Trophoblast cell (in vitro differentiated cells and primary cell): ENCODE data around the gene ATP8A1.

Experiments
- DNase-seq, 2 donors: peaks; one replicate each; pipeline ENCODE4 v3.0.0-alpha.2; 2016
- H2AFZ ChIP-seq: 2 replicates; pipeline ENCODE4 v1.6.1; 2013; ENCODE audit warnings: low read length, moderate library complexity, mild to moderate bottlenecking; ENCODE audit not compliant: insufficient read depth, poor library complexity
- H2AK5ac ChIP-seq: 2 replicates; pipeline ENCODE4 v1.6.1; 2013; ENCODE audit warnings: mild to moderate bottlenecking, low read length
- H2BK120ac ChIP-seq: 2 replicates; pipeline ENCODE4 v1.6.1; 2013; ENCODE audit warnings: low read length, mild to moderate bottlenecking, moderate library complexity; ENCODE audit not compliant: insufficient read depth, poor library complexity
- H2BK12ac ChIP-seq: 2 replicates; pipeline ENCODE4 v1.6.1; 2013; ENCODE audit warnings: mild to moderate bottlenecking, low read length, moderate library complexity
- H2BK5ac ChIP-seq: 2 replicates; pipeline ENCODE4 v1.6.1; 2013; ENCODE audit warnings: low read length, low read depth, moderate library complexity, mild to moderate bottlenecking; ENCODE audit not compliant: poor library complexity
- H3K14ac ChIP-seq: 2 replicates; pipeline ENCODE4 v1.6.1; 2013; ENCODE audit warnings: mild to moderate bottlenecking, low read length
- H3K18ac ChIP-seq: 2 replicates; pipeline ENCODE4 v1.6.1; 2013; ENCODE audit warnings: mild to moderate bottlenecking, low read length
- H3K23ac ChIP-seq: 2 replicates; pipeline ENCODE4 v1.6.1; 2013; ENCODE audit warnings: low read length
- H3K27ac ChIP-seq: 2 replicates; pipeline ENCODE4 v1.5.1; 2013; ENCODE audit warnings: low read depth, mild to moderate bottlenecking, inconsistent platforms, low read length, moderate library complexity
- H3K27me3 ChIP-seq: 2 replicates; pipeline ENCODE4 v1.6.1; 2013; ENCODE audit warnings: inconsistent platforms, mild to moderate bottlenecking, low read length, moderate library complexity; ENCODE audit not compliant: insufficient read depth
- H3K36me3 ChIP-seq, 2 experiments: 1 replicate in 1 of 2; 2 replicates in 1 of 2; pipeline ENCODE4 v1.6.1; 2013; ENCODE audit warnings: low read length in 2 of 2, mild to moderate bottlenecking in 2 of 2, moderate library complexity in 1 of 2; ENCODE audit not compliant: insufficient read depth in 2 of 2, control insufficient read depth in 1 of 2
- H3K4ac ChIP-seq: 2 replicates; pipeline ENCODE4 v1.6.1; 2013; ENCODE audit warnings: low read depth, mild to moderate bottlenecking, low read length, moderate library complexity
- H3K4me1 ChIP-seq, 2 experiments: 1 replicate in 1 of 2; 2 replicates in 1 of 2; pipeline ENCODE4 v1.6.1; 2013; ENCODE audit warnings: low read length in 2 of 2, mild to moderate bottlenecking in 2 of 2, moderate library complexity in 1 of 2; ENCODE audit not compliant: insufficient read depth in 2 of 2, control insufficient read depth in 1 of 2
- H3K4me2 ChIP-seq: 2 replicates; pipeline ENCODE4 v1.6.1; 2013; ENCODE audit warnings: inconsistent platforms, mild to moderate bottlenecking, low read length, moderate library complexity
- H3K4me3 ChIP-seq: 2 replicates; pipeline ENCODE4 v1.5.1; 2013; ENCODE audit warnings: mild to moderate bottlenecking, low read depth, low read length, inconsistent platforms
- H3K79me1 ChIP-seq: one replicate; pipeline ENCODE4 v1.6.1; 2013; ENCODE audit warnings: low read length
- H3K79me2 ChIP-seq: 2 replicates; pipeline ENCODE4 v1.6.1; 2013; ENCODE audit warnings: low read length, mild to moderate bottlenecking; ENCODE audit not compliant: control insufficient read depth, insufficient read depth, poor library complexity
- H3K9ac ChIP-seq: 2 replicates; pipeline ENCODE4 v1.6.1; 2013; ENCODE audit warnings: mild to moderate bottlenecking, low read length
- H3K9me3 ChIP-seq: 2 replicates; pipeline ENCODE4 v1.6.1; 2013; ENCODE audit warnings: low read depth, mild to moderate bottlenecking, control low read depth, inconsistent platforms, low read length; ENCODE audit not compliant: insufficient read depth
- H4K12ac ChIP-seq: 2 replicates; pipeline ENCODE4 v1.6.1; 2013; ENCODE audit warnings: low read depth, mild to moderate bottlenecking, low read length, moderate library complexity
- H4K8ac ChIP-seq: 2 replicates; pipeline ENCODE4 v1.6.1; 2013; ENCODE audit warnings: low read depth, mild to moderate bottlenecking, low read length, moderate library complexity
- H4K91ac ChIP-seq: one replicate; pipeline ENCODE4 v1.6.1; 2013; ENCODE audit warnings: low read depth, mild to moderate bottlenecking, low read length, moderate library complexity
- WGBS: extraction: QIAGEN DNeasy Blood & Tissue Kit; methylation state at CpG from one replicate; pipeline ENCODE4 v1.1.7; 2013; ENCODE audit warnings: missing lambda C conversion rate; ENCODE audit not compliant: insufficient read length, insufficient coverage; ENCODE audit errors: extremely low coverage; 5-methylcytosine and 5-hydroxymethylcytosine counted together

Gene ATP8A1

GRCh38 chr4:42531341-42532030 is 125.4 kb downstream of the ATP8A1 start:
- H2BK12ac ChIP-seq: no peak overlapping the region
- no peak for DNase-seq
- no peak overlapping the region for H4K8ac ChIP-seq
- no peaks in the 10 kb centered on the region for H3K79me1 ChIP-seq
- no peak overlapping the region for H4K12ac ChIP-seq
- H3K4me2 ChIP-seq: no peak overlapping the region
- no peak overlapping the region for H3K9ac ChIP-seq
- no peak overlapping the region for H3K27ac ChIP-seq
- no peak overlapping the region for H2AK5ac ChIP-seq
- H3K18ac ChIP-seq: no peak overlapping the region
- H2BK5ac ChIP-seq: no peak overlapping the region
- no peaks in the 10 kb centered on the region for H3K79me2 ChIP-seq
- H4K91ac ChIP-seq: no peak overlapping the region
- no peak overlapping the region for H2AFZ ChIP-seq
- no peaks in the 10 kb centered on the region for H3K36me3 ChIP-seq
- no peak overlapping the region for H3K4ac ChIP-seq
- H2BK120ac ChIP-seq: no peak overlapping the region
- H3K27me3 ChIP-seq: no peaks in the 10 kb centered on the region
- H3K14ac ChIP-seq: no peak overlapping the region
- H3K4me1 ChIP-seq: no peaks in the 10 kb centered on the region
- no CpG with 5 or more reads among the region's 4 CpGs for WGBS
- no peak overlapping the region for H3K4me3 ChIP-seq
- H3K23ac ChIP-seq: no peak overlapping the region
- peaks cover 7% of the 10 kb centered on the region for H3K9me3 ChIP-seq

GRCh38 chr4:42523066-42523718 is 133.7 kb downstream of the ATP8A1 start:
- no peak overlapping the region for H2BK120ac ChIP-seq
- no peak overlapping the region for H3K18ac ChIP-seq
- no peaks in the 10 kb centered on the region for H3K4me1 ChIP-seq
- no peak overlapping the region for H4K91ac ChIP-seq
- H4K12ac ChIP-seq: no peak overlapping the region
- no peaks in the 10 kb centered on the region for H3K9me3 ChIP-seq
- no peaks in the 10 kb centered on the region for H3K79me1 ChIP-seq
- no peak overlapping the region for H3K4ac ChIP-seq
- H3K79me2 ChIP-seq: no peaks in the 10 kb centered on the region
- no peak overlapping the region for H2BK5ac ChIP-seq
- no peak overlapping the region for H3K4me3 ChIP-seq
- H2BK12ac ChIP-seq: no peak overlapping the region
- H3K23ac ChIP-seq: no peak overlapping the region
- DNase-seq: no peak
- WGBS: no CpG with 5 or more reads among the region's 3 CpGs
- no peak overlapping the region for H3K27ac ChIP-seq
- no peak overlapping the region for H3K14ac ChIP-seq
- no peaks in the 10 kb centered on the region for H3K36me3 ChIP-seq
- H4K8ac ChIP-seq: no peak overlapping the region
- H2AK5ac ChIP-seq: no peak overlapping the region
- no peak overlapping the region for H2AFZ ChIP-seq
- no peak overlapping the region for H3K4me2 ChIP-seq
- H3K27me3 ChIP-seq: no peaks in the 10 kb centered on the region
- no peak overlapping the region for H3K9ac ChIP-seq

GRCh38 chr4:42519803-42520417 is 137.0 kb downstream of the ATP8A1 start:
- Histone ChIP-seq H3K79me1 (no peaks in the 10 kb centered on the region), H4K8ac (no peak overlapping the region), H3K79me2 (no peaks in the 10 kb centered on the region), H2BK120ac (no peak overlapping the region), H2AFZ (no peak overlapping the region), H3K4me2 (no peak overlapping the region), H3K4me1 (no peaks in the 10 kb centered on the region), H3K18ac (no peak overlapping the region), H2BK12ac (no peak overlapping the region), H3K9me3 (no peaks in the 10 kb centered on the region), H3K14ac (no peak overlapping the region), H3K9ac (no peak overlapping the region), H2AK5ac (no peak overlapping the region), H4K12ac (no peak overlapping the region), H3K4me3 (no peak overlapping the region), H3K4ac (no peak overlapping the region), H3K27me3 (no peaks in the 10 kb centered on the region), H3K27ac (no peak overlapping the region), H3K23ac (no peak overlapping the region), H4K91ac (no peak overlapping the region), H3K36me3 (no peaks in the 10 kb centered on the region), H2BK5ac (no peak overlapping the region)
- no CpG with 5 or more reads among the region's 3 CpGs for WGBS
- DNase-seq: peak; percentile 37 to 82

- H3K4ac ChIP-seq: no peak overlapping the region
- H3K27me3 ChIP-seq: no peaks in the 10 kb centered on the region
- H4K91ac ChIP-seq: no peak overlapping the region
- H4K8ac ChIP-seq: no peak overlapping the region
- no peak overlapping the region for H4K12ac ChIP-seq
- DNase-seq: no peak
- no peak overlapping the region for H2BK5ac ChIP-seq
- no peaks in the 10 kb centered on the region for H3K79me2 ChIP-seq
- no peak overlapping the region for H3K27ac ChIP-seq
- no peak overlapping the region for H3K23ac ChIP-seq
- no peak overlapping the region for H3K18ac ChIP-seq
- no peaks in the 10 kb centered on the region for H3K36me3 ChIP-seq
- H3K4me1 ChIP-seq: no peaks in the 10 kb centered on the region
- WGBS: no CpG with 5 or more reads among the region's 5 CpGs
- no peak overlapping the region for H2AK5ac ChIP-seq
- no peaks in the 10 kb centered on the region for H3K9me3 ChIP-seq
- no peak overlapping the region for H3K4me2 ChIP-seq
- no peaks in the 10 kb centered on the region for H3K79me1 ChIP-seq
- no peak overlapping the region for H3K4me3 ChIP-seq
- no peak overlapping the region for H3K9ac ChIP-seq
- H2BK12ac ChIP-seq: no peak overlapping the region
- H3K14ac ChIP-seq: no peak overlapping the region
- H2AFZ ChIP-seq: no peak overlapping the region
- no peak overlapping the region for H2BK120ac ChIP-seq
Observed at GRCh38 chr4:42515156-42515884, 141.6 kb downstream of the ATP8A1 start.
